NCI-H1048 (cell line): ENCODE measurements around the gene RMDN2.

Experiments used
- DNase-seq: peaks from one replicate; lab custom pipeline; 2025; lab: John Stamatoyannopoulos, UW

Gene RMDN2

DNA sequence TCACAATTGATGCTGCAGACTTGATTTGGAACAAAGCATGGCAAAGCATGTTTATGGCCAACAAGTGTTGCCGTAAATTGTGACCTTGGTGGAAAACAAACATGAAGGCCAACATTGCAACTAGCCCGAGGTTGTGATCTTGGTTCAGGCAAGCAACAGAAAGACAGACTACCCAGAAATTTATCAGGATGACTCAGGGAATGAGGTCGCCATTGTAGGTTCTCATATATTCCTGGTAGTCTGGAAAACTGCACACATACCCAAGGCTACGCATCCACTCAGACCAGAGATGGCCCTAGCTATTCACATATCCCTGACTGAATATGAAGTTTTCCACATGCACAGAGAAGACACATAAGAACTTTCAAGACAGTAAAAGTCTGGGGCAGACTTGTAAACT is 120.7 kb downstream of the RMDN2 start:
- no peak for DNase-seq

DNA sequence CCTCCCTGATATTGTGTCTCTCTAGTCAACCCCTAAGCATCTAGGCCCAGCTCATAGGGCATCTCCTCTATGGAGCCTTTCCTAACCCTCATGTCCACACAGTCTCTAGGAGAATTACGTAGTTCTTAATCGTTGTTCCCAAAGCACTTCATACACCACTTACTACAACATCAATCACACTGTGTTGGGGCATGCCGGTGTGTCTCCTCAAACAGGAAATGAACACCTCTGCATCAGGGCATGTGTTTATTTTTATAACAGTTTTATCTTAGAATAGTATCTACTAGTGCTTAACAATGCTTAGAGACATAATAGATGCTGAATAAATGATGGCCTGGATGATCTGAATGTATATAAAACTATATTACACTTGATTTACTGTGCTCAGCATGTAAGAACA is 131.1 kb downstream of the RMDN2 start:
- no peak for DNase-seq

DNA sequence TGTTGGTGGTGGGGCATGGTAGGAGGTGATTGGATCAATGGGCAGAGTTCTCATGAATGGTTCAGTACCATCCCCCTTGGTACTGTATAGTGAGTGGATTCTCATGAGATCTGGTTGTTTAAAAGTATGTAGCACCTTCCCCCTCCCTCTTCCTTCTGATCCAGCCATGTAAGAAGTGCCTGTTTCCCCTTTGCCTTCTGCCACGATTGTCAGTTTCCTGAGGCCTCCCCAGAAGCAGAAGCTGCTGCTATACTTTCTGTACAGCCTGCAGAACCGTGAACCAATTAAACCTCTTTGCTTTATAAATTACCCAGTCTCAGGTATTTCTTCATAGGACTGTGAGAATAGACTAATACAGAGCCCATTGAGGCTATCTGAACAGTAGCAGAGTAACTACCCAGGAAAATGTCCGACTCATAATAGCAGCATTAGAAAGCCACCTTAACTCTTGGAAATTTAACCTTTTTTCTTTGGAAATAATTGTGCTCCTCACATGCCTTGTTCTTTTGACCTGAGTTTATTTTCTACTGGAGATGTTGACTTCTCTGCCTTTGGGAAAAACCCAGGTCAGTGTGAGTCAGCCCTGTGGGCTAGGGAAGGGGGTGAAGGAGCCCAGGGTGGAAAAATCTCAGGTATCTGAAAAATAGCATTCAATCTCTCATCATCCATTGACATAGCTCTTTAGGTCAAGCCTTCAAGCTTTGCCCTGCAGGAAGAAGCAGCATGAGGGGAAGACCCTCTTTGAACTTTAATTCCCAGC is 132.7 kb downstream of the RMDN2 start:
- DNase-seq: no peak

DNA sequence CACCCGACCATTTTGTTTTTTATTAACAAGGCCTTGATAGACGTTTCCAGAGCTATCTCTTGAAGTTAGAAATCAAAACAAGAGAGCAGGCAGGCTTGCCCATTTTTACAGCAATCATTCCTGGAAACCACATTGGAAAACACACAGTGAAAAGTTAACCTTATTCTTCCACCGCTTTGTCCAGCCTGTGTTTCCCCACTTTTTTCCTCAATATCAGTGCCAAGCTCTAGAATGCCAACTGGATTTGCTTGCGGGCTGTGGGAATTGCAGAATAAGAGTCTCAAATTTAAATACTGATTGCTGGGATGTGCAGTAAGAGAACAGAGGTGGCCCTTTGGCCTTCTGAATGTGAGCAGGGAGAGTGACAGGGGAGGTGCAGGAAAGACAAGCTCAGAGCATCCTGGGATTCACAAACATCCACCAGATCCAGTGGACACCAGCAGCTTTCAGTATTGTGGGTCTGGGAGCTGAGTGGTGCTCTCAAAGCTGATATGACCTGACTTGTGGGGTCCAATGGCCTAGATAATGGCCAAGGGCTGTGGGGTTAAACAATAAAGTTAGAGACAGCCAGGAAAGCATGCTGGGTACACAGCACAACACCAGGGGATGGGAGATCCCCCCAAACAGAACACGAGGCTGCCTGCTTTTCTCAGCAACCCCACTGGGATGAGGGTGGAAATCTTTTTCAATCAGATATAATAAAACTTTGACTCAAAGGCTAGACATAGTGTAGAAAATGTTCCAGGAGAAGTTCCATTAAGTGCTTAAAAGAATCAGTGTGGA is 135.3 kb downstream of the RMDN2 start:
- no peak for DNase-seq

DNA sequence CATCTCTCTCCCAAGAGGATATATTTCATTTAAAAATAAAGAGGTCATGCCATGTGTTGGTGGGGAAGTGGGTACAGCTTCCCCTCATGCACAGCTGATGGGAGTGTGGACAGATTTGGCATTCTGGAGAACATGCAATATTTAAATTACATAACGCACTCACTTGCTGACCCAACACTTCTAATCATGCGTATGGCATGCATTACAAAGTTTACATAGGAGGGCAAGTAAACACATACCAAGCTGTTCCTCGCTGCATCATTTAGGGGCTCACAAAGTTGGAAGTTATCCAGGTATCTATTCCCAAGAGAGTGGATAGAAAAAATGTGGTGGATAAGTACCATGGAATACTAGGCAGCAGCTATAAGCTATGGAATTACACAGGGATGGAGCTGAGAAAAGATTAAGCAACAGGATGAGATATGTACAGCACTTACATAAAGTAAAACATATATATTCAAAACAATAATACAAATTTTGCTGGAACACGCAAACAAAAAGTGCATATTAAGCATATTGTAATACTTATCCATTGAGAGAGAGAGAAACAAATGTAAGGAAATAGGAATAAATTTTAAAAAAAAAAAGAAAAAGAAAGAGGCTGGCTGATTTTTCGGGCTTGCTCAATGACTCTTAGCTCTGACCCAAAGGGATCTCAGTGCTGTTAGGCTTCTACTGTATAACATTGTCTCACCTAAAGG is 139.9 kb downstream of the RMDN2 start:
- DNase-seq: no peak

DNA sequence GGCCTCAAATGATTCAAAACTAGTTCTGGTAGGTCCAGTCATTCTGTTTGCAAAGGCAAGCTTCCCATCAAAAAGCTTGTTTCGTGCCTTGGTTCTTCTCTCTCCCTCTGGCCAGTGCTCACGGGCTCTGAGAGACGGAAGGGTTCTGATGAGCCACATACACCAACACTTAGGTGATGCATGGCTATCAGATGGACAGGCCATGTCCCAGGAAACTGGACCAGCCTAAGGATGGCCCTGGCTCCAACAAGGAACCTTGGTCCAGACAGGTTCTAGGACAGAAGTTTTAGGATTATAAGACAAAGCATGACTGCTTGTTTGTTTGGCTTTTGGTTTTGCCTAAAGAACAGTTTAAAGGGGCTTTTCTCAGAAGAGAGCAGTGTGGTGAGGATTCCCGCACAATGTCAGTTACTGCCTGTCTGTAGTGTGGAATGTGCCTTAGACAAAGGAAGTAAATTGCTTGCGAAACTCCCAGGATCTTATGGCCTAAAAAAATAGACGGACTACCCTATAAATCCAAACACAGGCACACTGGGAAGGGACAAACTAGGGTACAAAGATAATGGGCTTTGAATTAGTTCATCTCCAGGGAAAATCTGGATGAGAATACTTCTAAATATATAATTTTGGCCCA is 140.5 kb downstream of the RMDN2 start:
- no peak for DNase-seq

DNA sequence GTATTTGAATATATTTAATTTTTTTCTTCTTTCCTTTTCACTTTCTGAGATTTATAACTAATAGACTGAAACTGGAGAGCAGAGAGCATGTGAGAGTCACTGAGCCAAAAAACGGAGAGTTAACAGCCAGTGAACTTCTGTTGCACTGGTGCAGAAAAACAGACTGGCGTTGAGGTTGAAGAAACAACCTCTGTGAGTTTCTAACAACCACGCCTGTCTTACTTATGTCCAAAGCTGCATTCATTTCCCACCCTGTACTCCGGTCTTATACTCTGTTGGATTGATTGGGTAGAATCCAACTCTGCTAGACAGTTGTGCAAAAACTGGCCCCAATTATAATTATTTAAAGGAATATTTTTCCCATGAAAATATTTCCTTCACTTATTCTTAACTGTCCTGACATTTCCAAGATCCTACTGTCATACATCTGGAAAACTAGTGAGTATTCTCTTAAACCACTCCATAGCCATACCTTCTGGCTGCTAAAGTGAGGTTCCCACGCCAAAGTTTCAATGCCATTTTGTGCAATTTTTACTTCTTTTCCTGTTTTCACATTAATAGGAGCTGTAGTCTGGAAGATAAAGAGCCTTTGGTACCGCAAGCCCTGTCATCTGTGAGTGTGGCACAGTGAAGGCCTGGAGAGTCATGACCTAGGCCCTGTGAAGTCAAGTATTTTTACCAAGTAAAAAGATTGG is 141.5 kb downstream of the RMDN2 start:
- no peak for DNase-seq
